Psoas muscle (tissue), 8 donors: ENCODE results near the gene PDCD1. TPM values are rescaled to one million over a fixed set of nuclear protein-coding genes. Genes with fewer than 3 reads are reported as not detected.
A peak's percentile ranks its signal among the peaks of the same experiment; 100 is the strongest.

Experiments
- ATAC-seq, 4 donors: fragments of 200-7000 bp; cut with Tn5 transposase; one replicate each; pipeline ENCODE4 v1.9.1; 2020; ENCODE audit warnings: moderate library complexity in 3 of 4, mild to moderate bottlenecking in 2 of 4
- DNase-seq, 2 donors: peaks; one replicate each; pipeline ENCODE4 v3.0.0-alpha.2; 2020
- H3K27ac ChIP-seq: fragments of 200-600 bp; one replicate; pipeline ENCODE4 v1.8.0; 2022
- H3K27me3 ChIP-seq, 3 donors: fragments of 200-600 bp in 1 of 3; one replicate each; pipeline versions ENCODE4 v1.6.1 to v1.8.0; 2013 to 2022; ENCODE audit warnings: low read length in 2 of 3, mild to moderate bottlenecking in 2 of 3, moderate library complexity in 1 of 3; ENCODE audit not compliant: insufficient read depth in 3 of 3
- H3K36me3 ChIP-seq, 2 donors: fragments of 200-600 bp in 1 of 2; one replicate each; pipeline versions ENCODE4 v1.6.1 to v1.8.0; 2013 to 2022; ENCODE audit warnings: low read depth in 1 of 2, mild to moderate bottlenecking in 1 of 2, moderate library complexity in 1 of 2; ENCODE audit not compliant: insufficient read depth in 1 of 2
- H3K4me1 ChIP-seq: fragments of 200-600 bp; one replicate; pipeline ENCODE4 v1.8.0; 2022
- H3K4me3 ChIP-seq: fragments of 200-600 bp; one replicate; pipeline ENCODE4 v1.8.0; 2022; ENCODE audit warnings: mild to moderate bottlenecking
- H3K9me3 ChIP-seq: fragments of 200-600 bp; one replicate; pipeline ENCODE4 v1.8.0; 2022
- WGBS, 3 donors: extraction: QIAGEN DNeasy Blood & Tissue Kit; methylation state at CpG; one replicate each; pipeline versions ENCODE4 v1.1.6 to v1.1.7; 2013; 5-methylcytosine and 5-hydroxymethylcytosine counted together
- intact Hi-C, 2 donors: fragments of 100-400 bp; cut with DNase I; formaldehyde crosslinking; loops; one replicate each; pipeline versions ENCODE4 v1.11.0 to v1.14.2; 2022
- polyA plus RNA-seq, 3 donors: library from polyadenylated mRNA; stranded (reverse); fragments of 200-250 nt; gene quantifications; one replicate each; pipeline ENCODE4 v1.2.3, GENCODE V29; 2013
- total RNA-seq, 4 donors: library from RNA; stranded (reverse); fragmentation: NEBNext Ultra II Directional in 2 of 4; extraction: Animal tissue kit (Norgen Biotek cat#: 25700) in 2 of 4; gene quantifications; one replicate each; pipeline versions ENCODE4 v1.2.1 to v1.2.4, GENCODE V29; 2021 to 2023
- TF ChIP-seq, protein P1 (sequence below): fragments of 200-600 bp; IDR thresholded peaks from one replicate; pipeline ENCODE4 v1.8.0; 2022; ENCODE audit warnings: antibody characterized with exemption
- donor health status: healthy with polysubstance abuse.
- donor health status: DM: no; HTN: no; CAD: no; lungs with moderate emphysema.
- donor health status: Bipolar disorder and iron deficiency.
- donor health status: healthy.
- donor health status: DM: yes; HTN: yes; CAD: no.
- donor health status: DM: no; HTN: no; CAD: no.
- donor health status: DM: no; HTN: no; CAD: no.
- donor health status: DM: yes; HTN: yes; CAD: no.

PDCD1 gene
- total and polyA plus RNA-seq, 7 donors: 0.03 to 0.30 (median 0.06) TPM; not detected in 2

DNA sequence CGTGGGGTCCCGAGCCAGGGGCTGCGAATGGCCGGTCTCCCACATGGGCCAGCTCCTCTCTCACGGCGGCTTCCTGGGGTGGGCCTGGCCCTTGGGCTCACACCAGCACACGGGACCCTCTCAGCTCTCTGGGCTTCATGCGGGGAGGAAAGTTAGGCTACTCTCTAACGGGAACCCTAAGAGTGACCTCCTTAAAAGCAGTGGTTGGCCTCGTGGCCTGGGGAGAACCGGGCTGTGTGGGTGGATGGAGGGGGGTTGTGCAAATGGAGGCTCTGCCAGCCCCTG, 36.7 kb upstream of the PDCD1 start:
- Histone ChIP-seq H3K9me3 (no peaks in the 10 kb centered on the region), H3K27ac (no peak overlapping the region), H3K4me1 (no peaks in the 10 kb centered on the region), H3K27me3 (peaks cover 0 to 27% (median 0%) of the 10 kb centered on the region in 3 donors), H3K4me3 (no peak overlapping the region), H3K36me3 (no peaks in the 10 kb centered on the region)
- DNase-seq (no peak), ATAC-seq (no peak)
- TF ChIP-seq, protein P1, sequence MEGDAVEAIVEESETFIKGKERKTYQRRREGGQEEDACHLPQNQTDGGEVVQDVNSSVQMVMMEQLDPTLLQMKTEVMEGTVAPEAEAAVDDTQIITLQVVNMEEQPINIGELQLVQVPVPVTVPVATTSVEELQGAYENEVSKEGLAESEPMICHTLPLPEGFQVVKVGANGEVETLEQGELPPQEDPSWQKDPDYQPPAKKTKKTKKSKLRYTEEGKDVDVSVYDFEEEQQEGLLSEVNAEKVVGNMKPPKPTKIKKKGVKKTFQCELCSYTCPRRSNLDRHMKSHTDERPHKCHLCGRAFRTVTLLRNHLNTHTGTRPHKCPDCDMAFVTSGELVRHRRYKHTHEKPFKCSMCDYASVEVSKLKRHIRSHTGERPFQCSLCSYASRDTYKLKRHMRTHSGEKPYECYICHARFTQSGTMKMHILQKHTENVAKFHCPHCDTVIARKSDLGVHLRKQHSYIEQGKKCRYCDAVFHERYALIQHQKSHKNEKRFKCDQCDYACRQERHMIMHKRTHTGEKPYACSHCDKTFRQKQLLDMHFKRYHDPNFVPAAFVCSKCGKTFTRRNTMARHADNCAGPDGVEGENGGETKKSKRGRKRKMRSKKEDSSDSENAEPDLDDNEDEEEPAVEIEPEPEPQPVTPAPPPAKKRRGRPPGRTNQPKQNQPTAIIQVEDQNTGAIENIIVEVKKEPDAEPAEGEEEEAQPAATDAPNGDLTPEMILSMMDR: no peak
- intact Hi-C loops: no loop called here
- 49 to 77% (median 67%) methylated on average over 9 to 11 of the region's 11 CpGs for WGBS, 3 donors

DNA sequence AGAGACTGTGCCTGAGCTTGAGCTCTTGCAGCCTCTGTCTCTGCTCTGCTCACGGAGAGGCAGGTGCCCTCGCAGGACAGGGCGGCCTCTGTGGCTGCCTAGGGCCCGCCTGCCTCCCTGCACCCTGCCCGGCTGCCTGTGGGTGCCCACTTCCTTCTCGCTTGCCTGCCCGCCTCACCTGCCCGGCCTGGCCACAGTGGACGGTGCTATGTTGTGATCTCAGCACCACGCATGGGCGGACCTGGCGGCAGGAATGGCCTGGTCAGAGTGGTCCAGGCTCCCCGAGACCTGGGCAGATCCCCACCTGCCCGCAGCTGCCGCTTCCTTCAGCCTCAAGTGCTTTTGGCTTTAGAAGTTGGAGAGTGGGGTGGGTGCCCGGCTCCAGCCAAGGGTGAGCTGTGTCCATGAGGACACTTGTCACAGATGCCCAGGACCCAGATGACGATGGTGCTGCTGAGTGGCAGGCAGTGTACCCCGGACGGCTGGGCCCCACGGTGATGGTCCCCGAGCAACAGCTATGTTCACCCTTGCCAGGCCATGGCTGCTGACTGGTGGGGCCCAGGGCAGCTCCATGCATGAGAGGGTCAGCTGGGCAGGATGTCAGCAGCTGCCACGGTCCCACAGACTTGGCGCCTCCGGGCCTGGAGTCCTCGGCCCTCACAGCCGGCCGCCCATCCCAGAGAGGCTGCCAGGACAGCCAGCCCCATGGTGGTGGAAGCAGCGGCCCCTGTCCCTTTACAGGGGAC, 36.2 kb upstream of the PDCD1 start:
- no peaks in the 10 kb centered on the region for H3K4me1 ChIP-seq
- H3K9me3 ChIP-seq: no peaks in the 10 kb centered on the region
- peak in 3 of 4 donors; percentile 12 to 20 (median 18) for ATAC-seq
- TF ChIP-seq, protein P1: no peak
- no peak overlapping the region for H3K27ac ChIP-seq
- peaks cover 0 to 27% (median 0%) of the 10 kb centered on the region in 3 donors for H3K27me3 ChIP-seq
- 57 to 82% (median 65%) methylated on average over 23 to 28 of the region's 28 CpGs for WGBS, 3 donors
- intact Hi-C loops: no loop called here
- peak in 1 of 2 donors; percentile 52 for DNase-seq
- no peak overlapping the region for H3K4me3 ChIP-seq
- H3K36me3 ChIP-seq: no peaks in the 10 kb centered on the region

DNA sequence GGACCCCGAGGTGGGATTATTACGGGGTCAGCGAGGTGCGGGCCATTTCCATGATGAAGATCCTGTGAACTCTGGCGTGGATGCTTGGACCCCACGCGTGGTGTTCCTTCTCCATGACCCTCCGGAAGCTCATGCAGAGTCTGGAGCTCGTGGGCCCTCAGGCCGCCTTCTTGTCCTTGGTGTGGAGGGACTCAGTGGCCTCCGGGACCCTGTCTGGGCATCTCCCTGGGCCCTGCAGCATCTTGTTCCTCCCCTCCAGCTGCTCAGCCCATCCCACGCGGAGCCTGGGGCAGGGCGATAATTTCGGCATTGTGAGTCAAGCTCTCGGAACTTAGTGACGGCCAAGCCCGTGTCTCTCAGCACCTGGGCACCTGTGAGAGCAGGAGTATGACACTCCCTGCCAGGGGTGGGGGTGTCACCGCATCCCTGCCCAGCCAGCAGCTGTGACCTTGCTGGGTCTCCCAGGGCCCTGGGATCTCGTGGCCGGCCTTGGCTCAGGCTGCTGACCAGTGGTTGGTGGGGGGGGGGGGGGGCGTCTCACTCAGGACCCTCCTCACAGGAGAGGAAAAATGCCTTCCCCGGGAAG, 35.5 kb upstream of the PDCD1 start:
- peaks cover 0 to 27% (median 0%) of the 10 kb centered on the region in 3 donors for H3K27me3 ChIP-seq
- H3K9me3 ChIP-seq: no peaks in the 10 kb centered on the region
- intact Hi-C loops: no loop called here
- no peak overlapping the region for H3K4me3 ChIP-seq
- H3K4me1 ChIP-seq: no peaks in the 10 kb centered on the region
- DNase-seq (peak in 1 of 2 donors; percentile 46), ATAC-seq (peak in 3 of 4 donors; percentile 37 to 81 (median 53))
- no peaks in the 10 kb centered on the region for H3K36me3 ChIP-seq
- H3K27ac ChIP-seq: no peak overlapping the region
- TF ChIP-seq, protein P1: no peak
- WGBS, 3 donors: 75 to 79% (median 76%) methylated on average over 21 to 23 of the region's 23 CpGs

DNA sequence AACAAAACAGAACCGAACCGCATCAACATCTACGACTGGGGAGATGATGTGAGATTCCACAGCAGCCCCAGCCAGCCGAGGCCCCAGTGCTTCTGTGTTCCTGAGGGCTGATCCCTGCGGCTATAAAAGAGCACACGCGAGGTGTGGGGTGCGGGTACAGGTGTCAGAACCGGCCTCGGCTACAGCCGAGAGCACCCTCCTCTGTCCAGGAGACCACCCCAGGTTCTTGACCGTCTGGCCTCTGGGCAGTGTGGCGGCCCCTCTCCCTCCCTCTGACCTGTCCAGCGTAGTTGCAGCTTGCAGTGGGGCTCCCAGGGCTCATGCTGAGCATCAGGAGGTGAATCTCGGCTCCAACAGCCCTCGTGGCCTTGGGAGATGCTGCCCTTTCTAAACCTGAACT, 34.6 kb upstream of the PDCD1 start:
- Histone ChIP-seq H3K27ac (no peak overlapping the region), H3K36me3 (no peaks in the 10 kb centered on the region), H3K9me3 (no peaks in the 10 kb centered on the region), H3K4me3 (no peak overlapping the region), H3K27me3 (peaks cover 0 to 23% (median 0%) of the 10 kb centered on the region in 3 donors), H3K4me1 (no peaks in the 10 kb centered on the region)
- ATAC-seq (no peak), DNase-seq (no peak)
- intact Hi-C loops: no loop called here
- 88 to 90% (median 89%) methylated on average over 16 of the region's 16 CpGs for WGBS, 3 donors
- TF ChIP-seq, protein P1: no peak
